Measurements from ENCODE around the gene ADORA1.
A peak's percentile ranks its signal among the peaks of the same experiment; 100 is the strongest.

Gene ADORA1

DNA sequence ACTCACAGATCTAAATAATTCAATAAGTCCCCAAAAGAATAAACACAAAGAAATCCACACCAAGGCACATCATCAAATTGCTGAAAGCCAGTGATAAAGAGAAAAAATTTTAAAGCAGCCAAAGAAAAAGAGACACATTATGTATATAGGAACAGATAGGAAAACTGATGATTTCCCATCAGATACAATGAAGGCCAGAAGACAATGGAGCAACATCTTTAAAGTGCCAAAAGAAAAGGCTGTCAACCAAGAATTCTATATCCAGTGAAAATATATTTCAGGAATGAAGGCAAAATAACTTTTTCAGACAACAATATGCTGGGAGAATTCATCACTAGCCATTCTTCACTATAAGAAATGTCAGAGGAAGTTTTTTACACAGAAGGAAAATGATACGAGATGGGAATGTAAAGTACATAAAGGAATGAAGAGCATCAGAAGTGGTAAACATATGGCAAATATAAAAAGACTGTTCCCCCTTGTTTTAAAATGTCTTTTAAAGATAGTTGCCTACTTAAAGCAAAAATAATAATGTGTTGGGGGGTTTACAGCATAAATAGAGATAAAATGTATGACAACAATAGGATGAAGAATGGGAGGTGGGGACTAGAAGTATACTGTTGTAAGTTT lies 32.4 kb upstream of the ADORA1 start:
- FAIRE-seq, result no peak

DNA sequence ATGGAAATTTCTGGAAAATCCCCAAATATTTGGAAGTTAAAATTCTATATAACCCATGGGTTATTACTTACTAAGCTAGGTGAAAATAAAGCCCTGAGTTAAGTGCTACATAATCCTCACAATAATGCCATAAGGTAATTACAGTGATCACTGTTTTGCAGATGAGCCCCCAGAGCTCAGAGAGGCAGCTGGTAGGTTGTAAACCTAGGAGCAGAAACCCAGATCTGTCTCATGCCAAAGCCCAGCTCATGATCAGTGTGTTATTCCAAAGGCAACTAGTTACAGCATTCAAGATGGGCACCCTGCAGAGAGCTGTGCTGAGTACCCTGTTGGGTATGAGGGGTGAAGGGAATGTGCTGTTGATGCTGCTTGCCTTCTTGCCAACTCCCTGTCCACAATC lies 31.0 kb upstream of the ADORA1 start:
- no peak for FAIRE-seq

DNA sequence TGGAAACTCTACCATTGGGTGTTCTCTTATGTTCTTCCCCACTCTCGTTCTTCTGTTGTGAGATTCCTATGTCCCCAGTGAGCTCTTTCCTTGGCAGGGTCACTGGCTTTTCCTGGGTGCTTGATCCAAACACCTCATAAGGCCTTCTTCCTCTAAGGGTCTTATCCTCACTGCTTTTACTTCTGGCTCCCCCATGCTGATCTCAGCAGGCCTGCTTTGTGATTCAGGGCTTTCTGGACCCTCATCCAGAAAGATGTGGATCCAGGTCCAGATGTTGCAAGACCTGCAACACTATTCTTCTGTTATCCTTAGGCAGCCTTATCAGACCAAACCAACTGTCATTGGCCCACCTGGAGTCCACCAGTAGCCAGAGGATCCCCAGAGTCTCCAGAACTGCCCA lies 30.5 kb upstream of the ADORA1 start:
- FAIRE-seq, result no peak

DNA sequence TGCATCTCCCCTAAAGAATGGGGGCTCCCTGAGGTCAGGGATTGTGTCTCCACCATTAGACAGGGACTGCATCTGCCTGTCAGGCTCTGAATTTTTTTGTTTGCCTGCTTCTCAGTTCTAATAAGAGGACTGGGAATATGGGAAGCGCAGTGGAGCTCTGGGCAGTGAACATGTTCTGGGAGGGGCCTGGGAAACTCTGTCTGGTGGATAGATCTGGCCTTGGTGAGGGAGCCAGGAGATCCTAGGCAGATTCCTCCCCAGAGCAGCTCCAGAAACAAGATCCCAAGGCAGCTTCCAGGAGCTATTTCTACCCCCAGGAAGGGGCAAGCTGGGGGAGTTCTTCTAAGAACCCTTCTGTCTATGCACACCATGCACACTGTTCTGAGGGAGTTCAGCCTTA lies 29.1 kb upstream of the ADORA1 start:
- no peak for FAIRE-seq

DNA sequence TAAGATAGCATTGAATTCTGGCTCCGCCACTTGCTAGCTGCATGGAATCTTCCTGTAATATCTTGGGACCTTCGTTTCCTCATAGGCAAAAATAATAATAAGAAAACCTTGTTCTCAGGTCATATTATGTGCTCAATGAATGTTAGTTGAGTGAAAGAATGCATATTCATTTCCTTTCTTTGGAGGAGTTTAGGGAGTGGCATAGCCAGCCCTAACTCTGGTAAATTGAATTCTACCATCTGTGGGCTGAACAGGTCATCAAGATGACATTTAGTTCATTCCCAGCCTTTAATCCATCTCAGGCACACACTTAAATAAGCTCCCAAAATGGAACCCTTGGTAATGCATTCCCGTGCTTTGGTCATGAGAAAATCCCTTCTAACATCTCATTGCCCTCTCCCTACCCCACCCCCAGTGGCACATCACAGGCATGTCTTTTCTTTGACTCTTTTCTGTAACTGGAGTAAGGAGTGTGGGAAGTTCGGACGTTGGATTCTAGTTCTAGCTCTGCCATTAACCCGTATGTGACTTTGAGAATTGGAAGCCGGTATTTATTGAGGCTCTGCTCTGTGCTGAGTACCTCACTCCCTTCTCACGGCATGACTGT lies 28.5 kb upstream of the ADORA1 start:
- no peak for FAIRE-seq

DNA sequence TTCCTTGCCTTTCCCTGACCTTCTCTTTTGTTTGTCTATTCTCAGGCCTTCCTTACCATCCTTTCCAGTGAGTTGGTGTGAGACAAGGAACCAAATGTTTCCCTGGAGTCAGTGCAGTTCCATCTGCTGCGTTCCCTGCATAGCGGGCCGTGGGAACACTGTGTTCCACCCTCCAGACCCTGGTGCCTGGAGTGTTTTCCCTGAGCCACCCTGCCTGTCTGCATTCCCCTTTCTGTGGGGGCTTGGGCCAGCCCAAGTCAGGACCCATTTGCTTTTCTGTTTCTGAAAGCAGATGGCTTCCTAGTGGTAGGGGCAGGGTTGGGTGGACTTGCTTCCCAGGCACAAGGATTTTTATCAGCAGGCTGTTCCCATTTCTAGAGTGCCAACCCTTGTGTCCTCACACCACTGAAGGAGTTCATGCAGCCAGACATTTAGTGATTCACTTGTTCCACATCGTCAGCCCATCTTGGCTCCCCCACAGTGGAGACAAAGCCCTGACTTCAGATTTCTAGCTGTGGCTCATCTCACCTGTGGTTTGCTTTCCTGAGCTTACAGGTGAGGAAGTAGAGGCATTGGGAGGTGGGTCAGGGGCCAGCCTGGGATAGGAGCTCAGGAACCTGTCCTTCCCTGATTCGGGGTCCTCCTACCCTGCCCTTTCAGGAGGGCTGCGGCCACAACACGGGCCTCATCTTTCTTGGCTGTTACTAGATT lies 27.6 kb upstream of the ADORA1 start:
- no peak for FAIRE-seq

DNA sequence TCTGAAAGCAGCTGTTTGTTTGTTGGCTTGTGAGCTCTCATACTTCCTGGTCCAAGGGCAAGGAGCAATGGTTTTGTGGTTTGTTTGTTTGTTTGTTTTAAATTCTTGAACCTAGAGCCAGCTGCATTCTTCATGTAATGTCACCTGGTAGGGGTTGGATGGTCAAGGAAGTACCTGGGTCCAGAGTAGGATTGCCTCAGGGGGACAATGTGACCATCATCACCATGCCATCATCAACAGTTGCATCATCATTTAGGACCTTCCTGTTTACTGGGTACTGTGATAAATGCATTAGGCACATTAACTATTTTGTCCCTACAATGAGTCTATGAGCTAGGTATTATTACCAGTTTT lies 27.0 kb upstream of the ADORA1 start:
- FAIRE-seq, result no peak

DNA sequence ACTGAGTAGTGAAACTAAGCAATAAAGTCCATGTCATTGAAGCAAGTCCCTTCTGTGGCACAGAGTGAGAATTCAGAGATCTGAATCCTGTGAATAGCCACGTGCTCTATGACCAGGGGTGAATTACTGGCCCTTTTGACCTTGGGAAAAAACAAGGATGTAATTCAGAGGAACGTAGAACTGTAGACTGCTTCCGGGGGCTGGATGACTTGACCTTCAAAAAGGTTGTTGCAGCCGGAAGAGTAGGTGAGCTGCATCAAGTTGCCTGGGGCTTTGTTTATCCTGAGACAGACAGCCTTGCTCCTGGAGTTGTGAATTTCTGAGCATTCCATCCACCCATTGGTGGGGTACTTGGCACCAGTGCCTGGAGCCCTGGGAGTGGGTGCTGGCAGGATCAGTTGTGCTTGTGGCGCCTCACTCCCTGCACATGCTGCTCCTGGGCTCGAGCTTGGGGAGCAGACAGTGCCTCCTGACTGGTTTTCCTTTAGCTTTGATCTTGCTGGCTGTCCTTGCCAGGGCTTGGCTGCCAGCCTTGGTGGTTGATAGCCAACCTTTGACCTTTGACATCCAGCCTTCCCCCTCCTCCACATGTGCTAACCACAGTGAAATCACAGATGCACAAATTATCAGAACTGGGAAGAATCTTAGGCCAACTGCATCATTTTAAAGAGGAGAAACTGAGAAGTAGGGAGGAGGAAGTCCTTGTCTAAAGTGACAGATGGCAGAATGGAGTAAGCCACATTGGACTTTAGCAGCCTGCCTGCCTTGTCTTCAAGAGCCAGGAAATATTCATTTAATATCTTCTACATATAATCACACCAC lies 25.5 kb upstream of the ADORA1 start:
- no peak for FAIRE-seq

DNA sequence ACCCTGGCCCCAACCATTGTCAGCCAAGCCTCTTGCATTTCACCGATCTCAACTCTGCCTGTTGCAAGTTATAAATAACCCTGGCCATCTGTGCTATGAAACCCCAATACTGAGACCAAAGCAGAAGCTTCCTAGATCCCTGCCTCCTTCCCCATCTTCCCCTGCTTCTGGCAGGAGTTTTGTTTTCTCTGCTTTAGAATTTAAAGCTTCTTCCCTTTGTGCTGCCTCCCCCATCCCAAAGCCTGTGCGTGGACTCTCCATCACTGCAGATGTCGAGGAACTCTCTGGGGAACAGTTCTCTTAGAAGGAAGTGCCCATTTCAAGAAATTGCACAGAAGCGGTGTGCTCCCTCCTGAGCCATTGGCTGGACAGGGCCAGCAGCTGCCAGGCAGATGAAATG lies 24.3 kb upstream of the ADORA1 start:
- FAIRE-seq, result no peak

DNA sequence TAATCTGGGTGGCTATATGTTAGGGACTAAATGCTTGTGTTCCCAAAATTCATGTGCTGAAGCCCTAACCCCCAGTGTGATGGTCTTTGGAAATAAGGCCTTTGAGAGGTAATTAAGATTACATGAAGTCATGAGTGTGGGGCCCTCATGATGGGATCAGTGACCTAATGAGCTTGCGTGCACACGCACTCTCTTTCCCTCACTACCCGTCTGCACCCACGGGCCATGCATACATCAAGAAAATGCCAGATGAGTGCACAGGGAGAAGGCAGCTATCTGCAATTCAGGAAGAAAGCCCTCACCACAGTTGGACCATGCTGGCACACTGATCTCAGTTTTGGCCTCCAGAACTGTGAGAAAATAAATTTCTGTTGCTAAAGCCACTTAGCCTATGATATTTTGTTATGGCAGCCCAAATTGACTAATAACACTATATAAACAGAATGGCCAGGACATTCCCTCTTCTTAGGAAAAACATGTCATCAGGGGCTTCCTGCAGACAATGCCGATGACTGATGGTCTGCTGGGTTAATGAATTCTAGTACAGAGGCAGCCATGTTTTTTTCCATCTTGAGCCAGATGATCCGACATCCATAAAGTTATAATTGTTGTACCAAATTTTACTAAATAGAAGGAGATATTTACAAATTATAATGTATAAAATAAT lies 23.6 kb upstream of the ADORA1 start:
- no peak for FAIRE-seq

DNA sequence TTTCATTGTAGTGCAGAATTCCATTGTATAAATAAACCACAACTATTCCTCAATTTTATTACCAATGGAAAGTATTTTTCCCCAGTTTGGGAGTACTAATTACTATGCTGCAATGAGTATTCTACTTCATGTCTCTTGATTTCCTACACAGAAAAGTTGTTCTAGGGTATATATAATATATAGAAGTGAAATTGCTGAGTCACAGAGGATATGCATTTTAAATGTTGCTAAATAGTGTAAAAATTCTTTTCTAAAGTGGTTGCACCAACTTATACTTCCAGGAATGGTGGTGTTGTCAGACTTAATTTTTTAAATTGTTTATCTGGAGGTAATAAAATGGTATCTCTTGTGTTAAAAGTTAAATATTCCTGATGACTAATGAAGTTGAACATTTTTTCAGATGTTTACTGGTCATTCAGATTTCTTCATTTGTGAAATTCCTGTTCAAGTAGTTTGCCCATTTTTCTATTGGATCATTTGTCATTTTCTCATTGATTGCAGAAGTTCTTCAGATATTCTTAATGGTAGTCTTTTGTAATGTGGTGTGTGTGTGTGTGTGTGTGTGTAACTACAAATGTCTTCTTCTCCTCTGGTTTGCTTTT lies 22.6 kb upstream of the ADORA1 start:
- FAIRE-seq, result no peak

DNA sequence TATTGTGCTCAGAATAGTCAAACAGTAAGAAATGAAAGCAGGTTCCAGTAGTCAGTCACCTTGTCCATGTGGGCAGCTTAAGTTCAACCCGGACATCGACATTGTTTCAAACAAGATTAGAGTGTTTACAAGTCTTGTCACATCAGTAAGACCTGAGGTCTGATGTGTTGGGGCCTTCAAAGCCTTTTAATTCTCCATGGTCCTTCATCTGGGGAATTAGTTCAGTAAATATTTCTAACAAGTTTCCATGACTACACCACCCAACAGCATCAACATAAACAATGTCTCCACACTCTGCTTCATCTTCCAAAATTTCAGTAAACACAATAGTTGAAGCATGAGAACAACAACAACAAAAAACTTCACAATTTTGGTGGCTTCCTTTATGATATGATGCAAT lies 15.1 kb upstream of the ADORA1 start:
- no peak for FAIRE-seq

DNA sequence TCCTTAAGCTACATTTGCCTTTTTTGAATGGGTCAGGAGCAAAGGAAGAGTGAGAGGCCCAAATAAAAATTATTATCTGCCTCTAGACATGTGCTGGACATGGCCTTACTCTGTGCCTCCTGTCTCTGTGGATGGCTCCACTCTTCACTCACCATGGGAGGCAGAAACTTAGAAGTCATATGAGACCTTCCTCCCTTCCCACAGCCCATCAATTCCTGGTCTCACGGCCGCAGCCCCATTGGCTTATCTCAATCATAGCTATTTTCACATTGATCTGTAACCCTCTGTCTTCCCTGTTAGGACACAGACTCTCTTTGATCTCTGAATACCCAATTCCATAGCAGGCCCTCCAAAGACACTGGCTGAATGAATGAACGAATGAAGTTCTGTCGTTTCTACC lies 14.2 kb upstream of the ADORA1 start:
- no peak for FAIRE-seq

DNA sequence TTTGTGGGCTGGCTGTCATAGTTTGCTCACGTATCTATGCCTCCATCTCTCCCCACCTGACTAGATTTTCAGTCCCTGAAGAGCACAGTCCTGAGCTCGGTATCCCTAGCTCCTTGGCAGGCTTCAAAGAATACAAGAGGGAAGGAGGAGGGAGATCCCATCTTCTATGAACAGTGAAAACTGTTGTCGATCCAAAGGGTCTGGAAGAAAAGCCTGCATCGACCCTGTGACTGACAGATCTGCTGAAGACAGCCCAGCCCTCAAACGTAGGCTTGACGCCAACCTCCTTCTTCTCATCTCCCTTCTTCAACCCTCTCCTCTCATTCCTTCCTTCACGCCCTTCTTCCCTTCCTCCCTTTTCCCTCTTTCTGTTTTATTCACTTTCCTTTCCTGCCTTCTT lies 13.3 kb upstream of the ADORA1 start:
- no peak for FAIRE-seq

DNA sequence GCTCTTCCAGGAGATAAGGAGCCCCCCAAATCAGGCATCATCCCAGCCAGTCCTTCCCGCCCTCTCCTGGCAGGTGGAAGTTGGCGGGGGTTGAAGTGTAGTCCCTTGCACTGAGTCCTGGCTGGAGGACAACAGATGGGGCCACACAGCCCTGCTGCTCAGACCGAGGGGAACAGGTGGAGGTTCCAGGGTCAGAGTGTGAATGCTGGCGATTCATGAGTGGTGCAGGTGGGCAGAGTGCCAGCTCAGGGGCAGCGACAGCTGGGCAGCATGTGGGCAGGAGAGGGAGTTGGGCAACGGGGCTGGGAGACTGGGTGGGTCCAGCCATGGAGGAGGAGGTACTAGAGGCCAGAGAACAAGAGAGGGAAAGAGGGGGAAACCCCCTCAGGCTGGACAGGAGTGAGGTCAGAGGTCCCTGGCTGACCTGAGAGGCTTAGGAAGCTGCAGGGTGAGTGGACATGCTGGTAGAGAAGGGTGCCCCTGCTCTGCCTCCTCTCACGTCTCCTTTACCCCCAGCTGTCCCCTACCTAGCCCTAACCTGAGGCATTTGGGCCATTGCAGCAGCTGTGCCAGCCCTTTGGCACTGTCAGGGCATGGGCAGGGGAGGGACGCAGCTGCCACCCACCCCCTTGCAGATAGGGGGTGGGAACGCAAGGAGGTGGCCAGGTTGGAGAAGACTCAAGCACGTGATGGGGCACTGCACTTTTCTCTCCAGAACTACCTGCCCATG lies 11.3 kb upstream of the ADORA1 start:
- FAIRE-seq, result no peak

DNA sequence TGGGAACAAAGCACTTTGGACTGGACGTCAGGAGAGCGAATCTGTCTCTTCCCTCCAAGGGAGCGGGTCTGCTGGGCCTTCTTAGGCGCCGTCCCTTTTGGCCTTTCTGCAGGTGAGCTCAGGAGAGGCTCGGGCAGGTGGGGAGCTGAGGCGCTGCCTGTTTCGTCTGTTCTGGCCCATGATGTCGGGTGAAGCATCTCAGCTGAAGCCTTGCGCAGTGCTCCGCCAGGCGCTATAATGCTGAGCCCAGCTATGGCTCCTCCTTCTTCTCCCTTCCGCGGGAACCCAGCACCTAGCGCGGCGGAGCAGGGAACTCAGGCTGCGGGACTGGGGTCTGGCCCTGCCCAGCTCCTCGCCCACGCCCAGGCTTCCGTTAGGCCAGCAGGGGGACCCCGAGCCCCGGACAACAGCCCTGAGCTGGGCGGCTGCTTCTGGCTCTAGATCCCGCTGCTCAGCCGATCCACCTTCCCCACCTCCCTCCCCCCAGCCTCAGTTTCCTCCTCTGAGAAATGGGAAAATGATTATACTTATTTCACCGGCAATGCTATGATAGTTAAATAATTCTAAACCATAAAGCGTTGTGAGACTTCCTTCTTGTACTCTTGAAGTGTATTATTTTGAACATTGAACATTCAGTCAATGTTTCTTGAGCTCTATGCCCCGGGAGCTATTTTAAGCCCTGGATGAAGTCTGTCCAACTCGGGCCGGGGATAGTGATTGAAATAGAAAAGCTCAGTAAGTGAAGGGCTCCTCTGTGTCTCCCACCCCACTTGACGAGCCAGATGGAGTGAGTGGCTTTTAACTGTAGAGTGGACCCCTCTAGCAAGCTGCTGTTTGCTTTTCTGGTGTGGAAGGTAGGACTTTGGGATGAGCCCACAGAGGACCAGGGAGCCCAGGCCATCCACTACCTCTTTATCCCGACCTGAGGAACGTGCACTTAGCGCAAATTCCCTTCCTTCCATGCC lies 9.6 kb upstream of the ADORA1 start:
- peak; percentile 19 for FAIRE-seq

DNA sequence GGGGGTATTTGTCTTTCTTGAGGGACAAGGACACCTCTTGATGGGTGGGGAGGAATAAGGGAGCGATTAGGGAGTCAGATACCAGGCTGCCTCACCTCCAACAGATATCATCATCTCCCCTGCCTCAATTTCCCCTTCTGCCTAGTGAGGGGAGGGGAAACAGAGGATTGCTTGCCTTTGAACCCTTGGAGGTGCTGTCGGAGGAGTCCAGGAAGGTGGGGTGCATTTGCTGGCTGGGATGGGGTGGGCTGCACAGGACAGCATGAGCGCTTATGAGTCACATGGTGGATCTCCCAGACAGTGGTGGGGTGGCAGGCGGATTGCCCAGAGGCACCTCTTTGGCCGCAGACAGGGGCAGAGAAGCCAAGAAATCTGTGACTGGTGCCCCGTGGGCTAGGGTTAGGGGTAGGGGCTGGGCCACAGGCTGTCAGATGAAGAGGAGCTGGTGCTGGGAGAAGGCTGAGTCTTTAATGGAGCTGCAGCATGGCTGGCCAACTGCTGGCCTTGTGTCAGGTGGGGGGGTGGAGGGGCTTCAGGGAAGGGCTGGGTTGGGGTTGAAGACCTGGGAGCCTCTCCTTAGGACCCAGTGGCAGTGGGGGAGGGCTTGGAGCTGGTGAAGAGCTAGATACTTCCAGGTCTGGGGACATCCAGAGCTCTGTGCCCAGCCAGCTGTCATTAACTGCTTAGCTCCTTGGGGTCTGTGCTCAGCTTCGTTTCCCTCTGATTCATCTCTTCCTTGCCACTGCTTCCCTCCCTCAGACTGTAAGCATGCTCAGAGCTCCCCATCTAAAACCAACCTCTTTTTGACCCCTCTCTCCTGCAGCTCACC lies 7.0 kb upstream of the ADORA1 start:
- FAIRE-seq, result no peak

DNA sequence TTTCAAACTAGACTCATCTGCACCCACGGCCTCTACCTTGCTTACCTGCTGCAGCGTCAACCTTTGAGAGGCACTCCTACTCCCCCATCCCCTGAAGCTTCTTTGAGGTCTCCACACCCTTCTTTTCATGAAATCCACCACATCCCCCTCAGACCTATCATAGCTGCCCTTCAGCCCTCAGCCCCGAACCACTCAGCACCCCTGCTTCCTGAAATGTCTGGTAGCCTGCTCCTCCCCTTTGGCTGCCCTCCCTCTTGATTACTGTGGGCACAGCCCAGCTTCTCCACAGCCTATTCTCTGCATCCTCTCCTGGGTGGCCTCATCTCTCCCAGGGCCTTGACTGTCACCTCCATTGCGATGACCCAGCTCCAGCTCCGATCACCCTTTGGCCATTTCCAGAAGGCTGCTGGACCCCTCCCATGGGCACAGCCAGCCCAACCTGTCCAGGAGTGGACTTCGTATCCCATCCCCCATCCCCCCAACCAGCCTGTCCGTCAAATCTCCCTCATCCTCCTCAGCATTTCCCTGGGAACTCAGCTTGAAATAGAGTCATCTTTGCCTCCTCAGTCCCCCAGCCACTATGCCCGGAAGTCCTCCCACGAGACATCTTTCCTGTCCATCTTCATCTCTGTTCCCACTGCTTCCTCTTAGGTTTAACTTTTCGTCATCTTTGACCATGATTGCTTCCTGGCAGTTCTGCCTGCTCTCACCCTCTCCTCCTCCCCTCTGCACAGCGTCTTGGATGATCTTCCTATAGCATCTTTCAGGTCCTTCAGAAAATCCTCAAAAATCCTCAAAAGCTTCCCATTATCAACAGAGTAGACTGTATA lies 6.1 kb upstream of the ADORA1 start:
- FAIRE-seq, result no peak

DNA sequence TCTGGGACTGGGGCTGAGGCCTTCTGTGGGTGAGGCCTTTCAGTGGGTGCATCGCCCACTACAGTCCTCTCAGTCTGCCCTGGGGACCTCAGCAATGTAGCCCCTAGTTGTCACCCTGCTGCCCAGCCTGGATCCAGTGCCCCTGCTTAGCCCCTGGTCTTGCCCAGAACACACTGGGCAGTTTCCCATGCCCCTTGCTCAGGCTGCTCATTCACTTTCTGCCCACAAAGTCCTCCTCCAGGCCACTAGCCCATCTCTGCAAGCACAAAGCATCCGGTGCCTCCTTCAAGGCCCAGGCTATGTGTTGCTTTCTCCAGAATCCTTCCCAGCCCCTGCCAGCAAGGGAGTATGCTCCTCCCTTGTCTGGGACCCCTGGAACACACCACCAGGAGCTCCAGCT lies 5.4 kb upstream of the ADORA1 start:
- no peak for FAIRE-seq

Data from G401.6 (cell line).